ENCODE measurements around the gene GTF2H1. TPM values are rescaled to one million over a fixed set of nuclear protein-coding genes. Genes with fewer than 3 reads are reported as not detected.
A peak's percentile ranks its signal among the peaks of the same experiment; 100 is the strongest.

The GTF2H1 gene
- total and polyA plus RNA-seq, 9 of the 15 experiments (the other 6 are each of a cell fraction or from before 2014, with no cell fraction given) = 56.9 to 126 (median 92.1) TPM

- no peak for DNase-seq (ENCODE audit: extremely low read depth in 1 of 4, low spot score in 3 of 4)
- Histone ChIP-seq H3K9ac (ENCODE audit: insufficient read depth in 1 of 2, low read depth in 2 of 2, low read length in 2 of 2) (no peak overlapping the region), H3K4me1 (replicated peaks in 1 of 2; ENCODE audit: control insufficient read depth in 2 of 2, insufficient read depth in 2 of 2, low read length in 2 of 2) (peaks cover 8 to 37% of the 10 kb centered on the region in 2 experiments; a peak in 4 of 5 replicates), H3K27ac (ENCODE audit: extremely low read depth, low read depth, low read length) (no peak overlapping the region), H3K27me3 (ENCODE audit: control insufficient read depth in 2 of 2, insufficient read depth in 2 of 2, low read length in 2 of 2) (no peaks in the 10 kb centered on the region), H4K20me1 (replicated peaks; ENCODE audit: control insufficient read depth, insufficient read depth, low read length) (no peaks in the 10 kb centered on the region), H3K9me3 (replicated peaks; ENCODE audit: control insufficient read depth, insufficient read depth, low read depth, low read length) (no peaks in the 10 kb centered on the region), H3K36me3 (ENCODE audit: control insufficient read depth, insufficient read depth, low read length) (peaks cover 38% of the 10 kb centered on the region), H3K4me3 (no peak overlapping the region), H2AFZ (ENCODE audit: low read depth, low read length) (no peak overlapping the region), H3K9me1 (ENCODE audit: control insufficient read depth, insufficient read depth, low read length) (no peaks in the 10 kb centered on the region), H3K4me2 (ENCODE audit: insufficient read depth, low read length) (no peak overlapping the region), H3K79me2 (ENCODE audit: control insufficient read depth, insufficient read depth, low read length) (peaks cover 74% of the 10 kb centered on the region)
- TF ChIP-seq PBX2 (CRISPR knock-in tag; IDR thresholded peaks at IDR 0.05; ENCODE audit: low read depth) (no peak), PBX2 (tag; conservative IDR thresholded peaks at IDR 0.05; ENCODE audit: low read depth) (peak; percentile 30; the same call in 1 of the 2 replicates), RBM25 (IDR thresholded peaks at IDR 0.05; ENCODE audit: low read depth, low read length, severe bottlenecking) (peak; percentile 68), ZNF174 (CRISPR knock-in tag; IDR thresholded peaks at IDR 0.05) (no peak), ZBTB26 (CRISPR knock-in tag; IDR thresholded peaks at IDR 0.05) (no peak), MEIS2 (IDR thresholded peaks at IDR 0.05; ENCODE audit: partially characterized antibody) (peak; percentile 39), ZNF121 (CRISPR knock-in tag; conservative IDR thresholded peaks at IDR 0.05) (peak; percentile 98), KDM1A (IDR thresholded peaks at IDR 0.05) (peak in 1 of 2 experiments; percentile 37; a peak in 1 of 4 replicates), ZNF830 (CRISPR knock-in tag; IDR thresholded peaks at IDR 0.05) (no peak), SMARCA5 (IDR thresholded peaks at IDR 0.05) (0 out of 2 replicates have a peak, but pooled peaks have one; percentile 24), BCOR (IDR thresholded peaks at IDR 0.05) (peak; percentile 80), ZNF175 (CRISPR knock-in tag; IDR thresholded peaks at IDR 0.05; ENCODE audit: low read depth) (no peak)
- in situ Hi-C loops (cut with MboI) (no loop called here), intact Hi-C loops (cut with micrococcal nuclease) (no loop called here)
- CTCF ChIA-PET (ENCODE audit: low intra/inter-chr PET ratio) = interaction anchor here (0.6 kb wide), 1 partner anchor 317 kb away, joined by 3 read pairs; no protein-coding TSS in a partner anchor
- BruUV-seq (replicated peaks) = no TSS peak
- no peak for FAIRE-seq
- no peak for ATAC-seq
- WGBS (ENCODE audit: insufficient coverage, low coverage, missing lambda C conversion rate) = 89% methylated on average over 2 of the region's 2 CpGs
- POLR2A ChIA-PET = interaction anchor here (0.7 to 1.7 kb wide), 2 partner anchors 11 to 12 kb away, joined by 3 to 4 read pairs; no protein-coding TSS in a partner anchor
Measured at GRCh38 chr11:18315893-18316292, 6.5 kb upstream of the GTF2H1 start.

Data from K562 (cell line).